IPS-NIHi7 (cell line): ENCODE data around the gene WIPF2.

Experiments
- DNase-seq: peaks from one replicate; pipeline ENCODE4 v3.0.0; 2012; ENCODE audit warnings: mixed read lengths; ENCODE audit errors: extremely low spot score

Gene WIPF2

DNA sequence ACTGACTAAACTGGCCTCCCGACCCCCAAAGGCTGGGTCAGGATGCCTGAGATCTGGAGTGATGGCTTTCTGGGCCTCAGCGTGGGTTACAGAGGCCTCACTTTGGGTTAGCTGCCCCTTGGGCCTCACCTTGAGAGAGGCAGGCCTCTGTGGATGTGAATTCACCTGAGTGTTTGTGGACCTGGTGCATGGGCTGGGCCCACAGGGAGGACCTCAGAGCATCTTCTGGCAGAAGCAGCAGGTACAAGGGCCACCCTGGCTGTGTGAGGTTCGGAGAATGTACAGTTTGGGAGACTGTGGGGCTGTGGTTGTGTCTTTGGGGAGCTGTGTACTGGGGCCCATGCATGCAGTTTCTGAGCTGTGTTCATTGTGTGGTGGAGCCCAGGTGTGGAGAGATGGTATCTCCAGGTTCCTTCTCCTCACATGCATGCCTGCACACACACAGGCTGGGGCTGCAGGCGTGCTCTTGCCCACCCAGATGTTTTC is 108.2 kb downstream of the WIPF2 start:
- no peak for DNase-seq

GRCh38 chr17:40327735-40328385 is 108.8 kb downstream of the WIPF2 start:
- no peak for DNase-seq

GRCh38 chr17:40328386-40328766 is 109.3 kb downstream of the WIPF2 start:
- no peak for DNase-seq

- no peak for DNase-seq
These were observed 111.0 kb downstream of the WIPF2 start for GRCh38 chr17:40329839-40330794.

GRCh38 chr17:40330850-40331470 is 111.9 kb downstream of the WIPF2 start:
- DNase-seq = no peak

- no peak for DNase-seq
These were observed 112.9 kb downstream of the WIPF2 start for GRCh38 chr17:40331743-40332641.
